ENCODE data around the gene SLITRK3.

DNA sequence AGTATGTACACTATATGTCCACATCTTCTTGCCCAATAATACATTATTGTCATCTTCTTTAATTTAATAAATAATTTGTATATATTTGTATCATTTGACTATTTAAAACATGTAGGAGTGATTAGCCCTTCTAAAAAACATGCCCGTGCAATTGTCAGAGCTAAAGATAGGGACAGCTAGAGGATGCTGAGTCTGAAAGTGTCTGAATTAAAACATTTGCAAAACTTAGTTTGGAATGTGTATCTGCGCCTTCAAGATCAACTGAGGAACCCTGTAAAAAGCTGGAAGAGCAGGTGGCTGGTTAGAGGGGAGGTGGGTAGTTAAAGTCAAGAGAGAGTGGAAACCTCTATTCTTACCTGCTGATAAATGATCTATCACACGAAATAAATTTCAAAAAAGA, 4.7 kb downstream of the SLITRK3 start:
- TF ChIP-seq EZH2phosphoT487 (IDR thresholded peaks at IDR 0.05; ENCODE audit: low read length), result no peak
- TF ChIP-seq, protein P1, sequence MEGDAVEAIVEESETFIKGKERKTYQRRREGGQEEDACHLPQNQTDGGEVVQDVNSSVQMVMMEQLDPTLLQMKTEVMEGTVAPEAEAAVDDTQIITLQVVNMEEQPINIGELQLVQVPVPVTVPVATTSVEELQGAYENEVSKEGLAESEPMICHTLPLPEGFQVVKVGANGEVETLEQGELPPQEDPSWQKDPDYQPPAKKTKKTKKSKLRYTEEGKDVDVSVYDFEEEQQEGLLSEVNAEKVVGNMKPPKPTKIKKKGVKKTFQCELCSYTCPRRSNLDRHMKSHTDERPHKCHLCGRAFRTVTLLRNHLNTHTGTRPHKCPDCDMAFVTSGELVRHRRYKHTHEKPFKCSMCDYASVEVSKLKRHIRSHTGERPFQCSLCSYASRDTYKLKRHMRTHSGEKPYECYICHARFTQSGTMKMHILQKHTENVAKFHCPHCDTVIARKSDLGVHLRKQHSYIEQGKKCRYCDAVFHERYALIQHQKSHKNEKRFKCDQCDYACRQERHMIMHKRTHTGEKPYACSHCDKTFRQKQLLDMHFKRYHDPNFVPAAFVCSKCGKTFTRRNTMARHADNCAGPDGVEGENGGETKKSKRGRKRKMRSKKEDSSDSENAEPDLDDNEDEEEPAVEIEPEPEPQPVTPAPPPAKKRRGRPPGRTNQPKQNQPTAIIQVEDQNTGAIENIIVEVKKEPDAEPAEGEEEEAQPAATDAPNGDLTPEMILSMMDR (IDR thresholded peaks at IDR 0.05; ENCODE audit: low read length), result no peak
